ENCODE results near the gene PLXNA4.

- TF ChIP-seq CTCF (IDR thresholded peaks at IDR 0.05), result no peak
- no peak for TF ChIP-seq POLR2A (IDR thresholded peaks at IDR 0.05)
These were observed 386.4 kb downstream of the PLXNA4 start for GRCh38 chr7:132189881-132190280.
